Mucosa of descending colon (tissue), 3 donors: Measurements from ENCODE around the gene RXFP1. TPM values are rescaled to one million over a fixed set of nuclear protein-coding genes. Genes with fewer than 3 reads are reported as not detected.

Source experiments
- ATAC-seq: fragments of 200-7000 bp; cut with Tn5 transposase; one replicate; pipeline ENCODE4 v1.9.1; 2020; ENCODE audit warnings: mild to moderate bottlenecking, moderate library complexity
- DNase-seq, 3 donors: peaks; one replicate each; pipeline ENCODE4 v3.0.0-alpha.2; 2020
- H3K36me3 ChIP-seq: fragments of 200-600 bp; one replicate; pipeline ENCODE4 v1.8.0; 2021; ENCODE audit warnings: low read depth, mild to moderate bottlenecking
- H3K4me1 ChIP-seq: fragments of 200-600 bp; one replicate; pipeline ENCODE4 v1.8.0; 2021; ENCODE audit warnings: low read depth, mild to moderate bottlenecking
- H3K4me3 ChIP-seq: fragments of 200-600 bp; one replicate; pipeline ENCODE4 v1.8.0; 2021; ENCODE audit warnings: mild to moderate bottlenecking
- H3K9me3 ChIP-seq: fragments of 200-600 bp; one replicate; pipeline ENCODE4 v1.8.0; 2021; ENCODE audit warnings: mild to moderate bottlenecking
- intact Hi-C, 2 donors: fragments of 100-400 bp; cut with DNase I in 1 of 2; cut with micrococcal nuclease in 1 of 2; formaldehyde crosslinking; loops; one replicate each; pipeline versions ENCODE4 v1.11.0 to v1.11.1; 2022; cut with DNase I, micrococcal nuclease
- total RNA-seq, 3 donors: library from RNA; stranded (reverse); fragmentation: NEBNext Ultra II Directional in 2 of 3; extraction: Animal tissue kit (Norgen Biotek cat#: 25700) in 2 of 3; gene quantifications; one replicate each; pipeline versions ENCODE4 v1.2.1 to v1.2.4, GENCODE V29; 2021 to 2023
- TF ChIP-seq, protein P1 (sequence below): fragments of 200-600 bp; IDR thresholded peaks from one replicate; pipeline ENCODE4 v1.8.0; 2022; ENCODE audit warnings: antibody characterized with exemption, mild to moderate bottlenecking
- donor health status: DM: no; HTN: no; CAD: no; lungs with moderate emphysema.
- donor health status: DM: no; HTN: no; CAD: no.
- donor health status: DM: no; HTN: yes; CAD: no.

RXFP1 gene
- total RNA-seq, 3 donors from 2014 or later = 0.22 to 0.27 TPM; not detected in 1

- Histone ChIP-seq H3K9me3 (no peaks in the 10 kb centered on the region), H3K4me3 (no peak overlapping the region), H3K4me1 (no peaks in the 10 kb centered on the region), H3K36me3 (no peaks in the 10 kb centered on the region)
- no peak for DNase-seq
- TF ChIP-seq, protein P1, sequence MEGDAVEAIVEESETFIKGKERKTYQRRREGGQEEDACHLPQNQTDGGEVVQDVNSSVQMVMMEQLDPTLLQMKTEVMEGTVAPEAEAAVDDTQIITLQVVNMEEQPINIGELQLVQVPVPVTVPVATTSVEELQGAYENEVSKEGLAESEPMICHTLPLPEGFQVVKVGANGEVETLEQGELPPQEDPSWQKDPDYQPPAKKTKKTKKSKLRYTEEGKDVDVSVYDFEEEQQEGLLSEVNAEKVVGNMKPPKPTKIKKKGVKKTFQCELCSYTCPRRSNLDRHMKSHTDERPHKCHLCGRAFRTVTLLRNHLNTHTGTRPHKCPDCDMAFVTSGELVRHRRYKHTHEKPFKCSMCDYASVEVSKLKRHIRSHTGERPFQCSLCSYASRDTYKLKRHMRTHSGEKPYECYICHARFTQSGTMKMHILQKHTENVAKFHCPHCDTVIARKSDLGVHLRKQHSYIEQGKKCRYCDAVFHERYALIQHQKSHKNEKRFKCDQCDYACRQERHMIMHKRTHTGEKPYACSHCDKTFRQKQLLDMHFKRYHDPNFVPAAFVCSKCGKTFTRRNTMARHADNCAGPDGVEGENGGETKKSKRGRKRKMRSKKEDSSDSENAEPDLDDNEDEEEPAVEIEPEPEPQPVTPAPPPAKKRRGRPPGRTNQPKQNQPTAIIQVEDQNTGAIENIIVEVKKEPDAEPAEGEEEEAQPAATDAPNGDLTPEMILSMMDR = no peak
- ATAC-seq = no peak
- intact Hi-C loops = no loop called here
Measured at GRCh38 chr4:158599150-158599549, 77.5 kb downstream of the RXFP1 start.

GRCh38 chr4:158599765-158600498 lies 78.2 kb downstream of the RXFP1 start:
- DNase-seq = no peak
- H3K9me3 ChIP-seq = no peaks in the 10 kb centered on the region
- no peak for ATAC-seq
- no peak overlapping the region for H3K4me3 ChIP-seq
- intact Hi-C loops = no loop called here
- no peaks in the 10 kb centered on the region for H3K4me1 ChIP-seq
- TF ChIP-seq, protein P1 = no peak
- no peaks in the 10 kb centered on the region for H3K36me3 ChIP-seq

GRCh38 chr4:158604369-158604768 lies 82.7 kb downstream of the RXFP1 start:
- TF ChIP-seq, protein P1 = no peak
- Histone ChIP-seq H3K4me1 (no peaks in the 10 kb centered on the region), H3K36me3 (no peaks in the 10 kb centered on the region), H3K4me3 (no peak overlapping the region), H3K9me3 (no peaks in the 10 kb centered on the region)
- DNase-seq (no peak), ATAC-seq (no peak)
- intact Hi-C loops = no loop called here

DNA sequence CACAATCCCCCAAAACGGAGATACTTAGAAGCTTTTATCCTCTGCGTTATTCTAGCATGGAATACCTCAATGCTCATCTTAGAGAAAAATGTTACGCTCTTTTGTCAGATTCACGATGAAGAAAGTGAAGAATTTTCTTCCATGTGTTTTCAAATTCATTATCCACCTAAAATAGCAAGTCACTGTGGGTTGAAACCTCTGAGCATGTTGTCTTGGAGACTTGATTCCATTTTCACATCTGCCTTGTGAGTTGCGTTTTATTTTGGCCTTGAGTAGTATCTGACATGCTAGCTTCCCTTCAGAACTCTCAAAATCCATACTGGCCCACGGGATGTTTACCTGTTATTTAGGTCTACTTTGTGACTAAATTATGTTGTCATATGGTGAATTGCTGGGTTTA lies 83.7 kb downstream of the RXFP1 start:
- ATAC-seq = no peak
- Histone ChIP-seq H3K4me3 (no peak overlapping the region), H3K9me3 (no peaks in the 10 kb centered on the region), H3K4me1 (no peaks in the 10 kb centered on the region), H3K36me3 (no peaks in the 10 kb centered on the region)
- DNase-seq = no peak
- intact Hi-C loops = no loop called here
- TF ChIP-seq, protein P1 = no peak

GRCh38 chr4:158606969-158607368 lies 85.3 kb downstream of the RXFP1 start:
- intact Hi-C loops = no loop called here
- H3K36me3 ChIP-seq = no peaks in the 10 kb centered on the region

More at GRCh38 chr4:158606969-158607368, 85.3 kb downstream of the RXFP1 start:
- ATAC-seq (no peak), DNase-seq (no peak)
- Histone ChIP-seq H3K4me1 (no peaks in the 10 kb centered on the region), H3K9me3 (no peaks in the 10 kb centered on the region), H3K4me3 (no peak overlapping the region)
- TF ChIP-seq, protein P1 = no peak
